Stimulated activated CD4-positive, alpha-beta T cell treated with anti-CD3 and anti-CD28 coated beads, Interleukin-1b, Interleukin-23, amount 100 ng/mL, for 24 hours (primary cell): ENCODE data around the gene COL18A1.
"Not testable (repeated sequence)": the region's sequence is repeated elsewhere in the genome, so short reads cannot be mapped to it uniquely, and the experiment has no call there.

Experiments used
- DNase-seq, 4 experiments: peaks; one replicate each; pipeline ENCODE4 v3.0.0-alpha.2; 2020; ENCODE audit warnings: low read depth in 4 of 4, low spot score in 1 of 4

Gene COL18A1

DNA sequence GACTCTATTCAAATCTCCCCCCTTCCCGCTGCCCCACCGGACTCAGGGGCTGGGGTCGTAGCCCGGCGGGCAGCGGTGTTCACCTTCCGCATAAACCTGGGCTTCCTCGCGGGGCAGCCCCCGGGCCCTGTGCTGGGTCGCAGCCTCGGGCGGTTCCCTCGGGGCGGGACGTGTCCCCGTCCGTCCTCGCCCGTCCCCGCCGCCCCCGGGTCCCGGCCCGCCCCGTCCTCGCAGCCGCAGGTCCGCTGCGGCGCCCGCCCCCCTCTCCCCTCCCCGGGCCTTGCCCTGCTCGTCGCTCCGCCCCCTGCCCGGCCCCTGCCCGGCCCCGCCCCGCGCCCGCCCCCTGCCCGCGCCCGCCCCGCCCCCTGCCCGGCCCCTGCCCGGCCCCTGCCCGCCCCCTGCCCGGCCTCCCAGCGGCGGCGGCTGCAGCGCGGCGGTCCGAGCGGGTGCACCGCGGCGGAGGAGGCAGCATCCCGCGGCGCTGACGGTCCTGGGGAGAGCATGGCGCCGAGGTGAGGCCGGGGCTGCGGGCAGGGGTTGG lies at the start of gene COL18A1:
COL18A1 (plus strand) TSS at position 436 of the 541 bp plus-strand sequence; CDS start at position 502, 66 bp downstream.
- DNase-seq, result peak in 2 of 4 experiments; percentile 26 to 33

- DNase-seq, result no peak
These were observed 49.4 kb upstream of the COL18A1 start for GRCh38 chr21:45355573-45355972.

DNA sequence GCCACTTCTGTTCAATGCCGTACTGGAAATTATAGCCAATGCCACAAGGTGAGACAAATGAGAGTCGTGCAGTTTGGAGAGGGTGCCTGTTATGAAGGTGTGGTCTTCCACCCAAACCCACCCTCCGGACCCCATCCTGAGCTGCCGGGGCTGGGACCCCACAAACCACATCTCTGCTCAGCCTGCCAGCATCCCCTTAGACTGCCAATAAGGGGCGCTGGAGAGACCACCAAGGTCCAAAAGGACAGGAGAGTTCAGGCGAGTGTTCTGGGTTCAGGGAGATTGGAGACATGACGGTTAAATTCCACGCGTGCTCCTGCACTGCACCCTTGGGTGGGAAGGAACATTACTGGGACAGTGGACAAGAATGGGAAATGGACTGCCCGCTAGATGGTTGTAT lies 48.7 kb upstream of the COL18A1 start:
- DNase-seq, result no peak

DNA sequence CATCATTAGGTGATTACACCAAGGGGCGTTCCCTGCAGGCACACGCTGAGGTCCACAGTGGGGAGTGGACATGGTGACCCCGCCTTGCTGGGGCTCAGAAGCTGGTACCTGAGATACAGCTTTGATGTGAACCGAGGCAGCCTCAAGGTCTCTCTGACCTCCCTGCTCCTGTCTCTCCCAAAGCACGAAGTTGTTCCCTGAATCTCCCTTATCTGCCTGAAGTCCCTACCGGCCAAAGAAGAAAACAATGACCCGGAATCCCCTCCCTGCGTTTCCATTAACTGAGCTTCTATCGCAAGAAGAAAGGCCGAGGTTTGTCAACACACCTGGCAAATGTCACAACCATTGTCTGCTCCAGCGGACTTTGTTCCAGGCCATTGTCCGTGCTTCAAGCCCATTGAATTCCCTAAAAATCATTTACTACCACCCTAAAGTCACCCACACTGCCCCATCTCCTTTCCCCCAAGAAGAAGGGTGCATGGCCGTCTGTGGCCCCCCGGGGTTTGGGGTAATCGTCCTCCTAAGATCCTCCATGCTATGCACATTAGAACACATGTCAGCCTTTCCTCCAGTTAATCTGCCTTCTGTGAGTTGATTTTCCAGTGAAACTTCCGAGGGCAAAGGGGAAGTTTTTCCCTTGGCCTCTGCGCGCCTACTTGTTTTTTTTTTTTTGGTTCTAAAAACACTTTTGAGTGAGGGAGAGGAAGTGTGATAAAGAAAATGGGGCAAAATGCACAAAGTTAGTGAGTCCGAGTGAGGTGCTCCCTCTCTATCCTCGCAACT lies 48.1 kb upstream of the COL18A1 start:
- DNase-seq, result no peak

DNA sequence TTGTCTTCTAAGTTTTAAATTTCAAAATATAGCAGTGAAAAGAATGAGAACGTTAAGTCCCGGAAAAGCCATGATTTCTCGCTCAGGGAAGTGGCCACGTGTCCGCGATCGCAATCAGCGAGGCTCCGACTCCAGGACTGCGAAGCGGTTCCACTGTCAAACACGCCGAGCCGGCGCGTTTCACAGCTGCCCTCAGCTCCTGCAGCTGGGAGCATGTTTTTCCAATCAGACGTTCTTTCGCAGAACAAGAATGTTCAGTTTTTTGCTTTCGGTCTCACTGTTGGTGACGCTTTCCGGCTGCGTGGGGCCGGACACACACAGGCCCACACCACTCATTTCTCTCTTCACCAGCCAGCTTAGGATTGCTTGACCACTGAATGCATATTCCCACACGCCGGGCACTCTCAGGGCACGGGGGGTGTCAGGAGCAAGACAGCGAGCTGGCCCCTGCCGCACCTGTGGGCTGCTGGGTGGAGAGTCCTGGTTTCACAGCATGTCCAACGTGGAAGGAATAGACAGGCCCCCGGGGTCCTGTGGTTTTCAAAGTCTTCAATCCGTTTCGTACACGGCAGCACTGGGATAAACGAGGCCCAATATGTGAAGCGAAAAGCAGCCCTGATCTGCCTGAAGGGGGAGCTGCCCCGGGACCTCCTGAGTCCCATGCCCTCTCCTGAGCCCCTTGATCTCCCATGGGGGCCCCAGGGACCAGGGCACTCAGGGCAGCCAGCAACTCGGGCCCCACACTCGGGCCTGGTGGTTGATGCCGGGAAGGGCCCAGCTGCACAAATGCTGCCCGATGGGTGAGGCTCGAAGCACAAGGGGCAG lies 47.3 kb upstream of the COL18A1 start:
- DNase-seq, result no peak

DNA sequence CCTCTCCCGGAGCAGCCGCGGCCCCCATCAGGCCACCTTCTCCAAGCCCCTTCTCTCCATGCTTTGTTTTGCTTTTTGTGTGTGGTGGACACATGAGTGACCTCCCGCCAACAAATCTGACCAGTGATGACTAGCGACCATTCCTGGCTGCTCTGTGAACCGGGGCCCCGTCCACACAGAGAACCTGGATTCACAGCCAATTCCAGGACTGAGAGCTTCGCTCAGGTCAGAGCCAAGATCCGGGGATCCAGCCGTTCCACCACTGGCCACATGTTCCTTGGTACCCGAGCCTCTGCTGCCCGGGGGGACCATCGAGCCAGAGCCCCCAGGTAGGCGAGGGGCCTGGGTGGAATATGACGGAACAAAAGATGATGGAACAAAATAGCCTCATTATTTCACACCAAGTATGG lies 46.7 kb upstream of the COL18A1 start:
- DNase-seq, result no peak

- DNase-seq, result no peak
These were observed 46.2 kb upstream of the COL18A1 start for GRCh38 chr21:45358711-45359310.

GRCh38 chr21:45359451-45360217 lies 45.3 kb upstream of the COL18A1 start:
- no peak for DNase-seq

GRCh38 chr21:45361033-45361997 lies 43.6 kb upstream of the COL18A1 start:
- DNase-seq, result no peak

DNA sequence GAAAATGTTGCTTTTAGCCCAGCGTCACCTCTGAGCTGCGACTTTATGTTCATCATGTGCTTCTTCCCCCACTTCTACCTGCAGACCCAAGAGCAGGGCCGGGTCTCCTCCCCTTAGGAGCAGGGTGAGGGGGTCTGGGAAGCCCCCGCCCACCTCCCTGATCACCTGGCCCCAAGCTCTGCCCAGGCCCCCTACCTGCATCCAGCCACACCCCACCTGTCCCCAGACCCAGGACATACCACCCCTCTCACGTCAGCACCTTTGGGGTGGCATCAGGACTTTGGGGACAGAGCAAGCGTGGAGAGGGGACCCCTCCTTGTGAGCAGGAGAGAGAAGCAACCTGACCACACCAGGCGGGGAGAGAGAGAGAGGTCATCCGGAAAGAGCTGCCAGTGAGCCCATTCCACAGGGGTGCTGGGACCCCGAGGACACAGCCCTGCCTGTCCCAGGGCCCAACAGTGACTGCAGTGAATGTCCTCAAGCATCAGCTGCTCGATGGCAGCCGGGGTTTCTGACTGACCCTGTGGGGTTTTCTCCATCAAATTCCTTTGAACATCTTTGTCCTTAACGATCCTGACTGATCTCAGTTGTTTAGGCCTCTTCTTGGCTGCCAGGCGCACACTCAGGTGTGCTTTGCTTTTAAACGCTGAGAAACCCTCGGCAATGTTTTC lies 42.8 kb upstream of the COL18A1 start:
- DNase-seq, result no peak

GRCh38 chr21:45362748-45363145 lies 42.2 kb upstream of the COL18A1 start:
- no peak for DNase-seq

- DNase-seq, result not testable (repeated sequence)
These were observed 41.7 kb upstream of the COL18A1 start for GRCh38 chr21:45363272-45363671.

GRCh38 chr21:45363921-45364467 lies 41.0 kb upstream of the COL18A1 start:
- DNase-seq, result peak in 2 of 4 experiments; percentile 11 to 39

DNA sequence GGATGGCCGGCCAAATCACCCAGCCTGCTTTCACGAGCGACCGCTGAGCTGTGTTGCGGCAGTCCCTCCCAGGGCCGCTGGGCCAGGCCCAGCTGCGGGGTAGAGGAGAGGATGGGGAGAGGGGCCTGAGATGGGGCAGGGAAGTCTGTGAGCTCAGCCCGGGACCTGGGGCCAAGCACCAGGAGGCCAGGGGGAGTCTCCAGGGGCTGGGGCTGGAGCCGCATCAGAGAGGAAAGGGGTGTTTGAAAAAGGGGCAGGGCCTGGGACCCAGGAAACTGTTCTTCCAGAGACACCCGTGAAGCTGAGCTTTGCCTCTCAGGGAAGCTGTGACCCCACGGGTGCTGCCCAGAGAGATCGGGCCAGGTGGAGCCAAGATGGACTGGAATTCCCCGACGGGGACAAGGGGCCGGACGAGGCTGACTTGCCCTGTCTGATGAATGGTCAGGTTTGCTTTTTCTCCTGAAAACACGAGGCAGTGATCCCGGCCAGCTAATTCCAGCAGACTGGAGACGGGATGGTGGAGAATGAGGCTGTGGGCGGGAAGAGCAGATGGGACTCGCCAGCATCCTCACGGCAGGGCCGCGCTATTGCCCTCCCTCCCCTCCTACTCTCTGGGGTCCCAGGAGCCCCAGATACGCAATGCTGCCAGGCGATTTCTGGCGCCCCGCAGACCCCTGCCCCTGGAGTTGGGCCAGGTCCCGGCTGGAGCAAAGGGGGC lies 40.3 kb upstream of the COL18A1 start:
- no peak for DNase-seq

DNA sequence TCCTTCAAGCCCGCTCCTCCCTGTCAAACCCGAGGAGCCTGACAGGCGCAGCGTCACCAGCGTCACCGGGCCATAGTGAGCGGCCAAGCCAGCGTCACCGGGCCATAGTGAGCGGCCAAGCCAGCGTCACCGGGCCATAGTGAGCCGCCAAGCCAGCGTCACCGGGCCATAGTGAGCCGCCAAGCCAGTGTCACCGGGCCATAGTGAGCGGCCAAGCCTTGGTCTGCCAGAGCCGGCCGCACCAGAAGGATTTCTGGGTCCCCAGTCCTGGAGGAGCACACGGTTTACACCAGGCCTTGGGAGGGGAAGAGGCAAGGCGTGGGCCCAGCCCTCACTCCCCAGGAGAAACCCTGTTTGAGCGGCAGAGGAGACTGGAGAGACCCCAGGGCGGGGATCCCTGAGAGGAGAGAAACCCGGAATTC lies 39.8 kb upstream of the COL18A1 start:
- no peak for DNase-seq

- no peak for DNase-seq
These were observed 39.2 kb upstream of the COL18A1 start for GRCh38 chr21:45365608-45366241.

- no peak for DNase-seq
These were observed 38.5 kb upstream of the COL18A1 start for GRCh38 chr21:45366476-45366875.
